Neural progenitor cell (in vitro differentiated cells): ENCODE results near the gene VANGL2. TPM values are rescaled to one million over a fixed set of nuclear protein-coding genes. Genes with fewer than 3 reads are reported as not detected.

Experiments
- DNase-seq: peaks from one replicate; pipeline ENCODE4 v3.0.0-alpha.2; 2016; ENCODE audit warnings: low spot score
- H2AFZ ChIP-seq: fragments of 200-600 bp; sonication (generic); replicated peaks from 2 replicates; pipeline ENCODE4 v1.6.1; 2016; ENCODE audit warnings: antibody characterized with exemption
- H3F3A ChIP-seq: fragments of 200-600 bp; sonication (generic); 2 replicates; pipeline ENCODE4 v1.6.1; 2016; ENCODE audit warnings: antibody characterized with exemption, low read depth
- H3K27ac ChIP-seq: fragments of 200-600 bp; sonication (generic); 2 replicates; pipeline ENCODE4 v1.5.1; 2016; ENCODE audit warnings: mild to moderate bottlenecking
- H3K27me3 ChIP-seq: fragments of 200-600 bp; sonication (generic); 2 replicates; pipeline ENCODE4 v1.6.1; 2016; ENCODE audit warnings: mild to moderate bottlenecking, moderate library complexity
- H3K36me3 ChIP-seq: fragments of 200-600 bp; sonication (generic); 2 replicates; pipeline ENCODE4 v1.5.1; 2016
- H3K4me1 ChIP-seq: fragments of 200-600 bp; sonication (generic); 2 replicates; pipeline ENCODE4 v1.6.1; 2016; ENCODE audit warnings: mixed run types
- H3K4me2 ChIP-seq: fragments of 200-600 bp; sonication (generic); 2 replicates; pipeline ENCODE4 v1.6.1; 2016
- H3K4me3 ChIP-seq: fragments of 200-600 bp; sonication (generic); 2 replicates; pipeline ENCODE4 v1.5.1; 2016
- H3K79me2 ChIP-seq: fragments of 200-600 bp; sonication (generic); 2 replicates; pipeline ENCODE4 v1.6.1; 2016; ENCODE audit warnings: low read depth
- H3K9ac ChIP-seq: fragments of 200-600 bp; sonication (generic); 2 replicates; pipeline ENCODE4 v1.6.1; 2016
- H3K9me3 ChIP-seq: fragments of 200-600 bp; sonication (generic); 2 replicates; pipeline ENCODE4 v1.5.1; 2016; ENCODE audit warnings: low read depth
- H4K20me1 ChIP-seq: fragments of 200-600 bp; sonication (generic); 2 replicates; pipeline ENCODE4 v1.6.1; 2016; ENCODE audit warnings: low read depth
- H3K27ac Mint-ChIP-seq: 3 replicates; pipeline ENCODE4 v1.8.0; 2021; ENCODE audit warnings: mixed read lengths
- H3K27me3 Mint-ChIP-seq: 2 replicates; pipeline ENCODE4 v1.8.0; 2022; ENCODE audit warnings: low read depth, mild to moderate bottlenecking, inconsistent platforms, moderate library complexity, mixed read lengths; ENCODE audit not compliant: insufficient read depth
- H3K36me3 Mint-ChIP-seq: 3 replicates; pipeline ENCODE4 v1.8.0; 2021; ENCODE audit warnings: mixed read lengths
- H3K4me1 Mint-ChIP-seq: 3 replicates; pipeline ENCODE4 v1.8.0; 2021; ENCODE audit warnings: mixed read lengths
- H3K4me3 Mint-ChIP-seq: 3 replicates; pipeline ENCODE4 v1.8.0; 2021; ENCODE audit warnings: mild to moderate bottlenecking, moderate library complexity, mixed read lengths
- H3K9me3 Mint-ChIP-seq: 3 replicates; pipeline ENCODE4 v1.8.0; 2020; ENCODE audit warnings: mixed read lengths
- CTCF ChIP-seq: fragments of 200-600 bp; sonication (generic); IDR thresholded peaks from 2 replicates; pipeline ENCODE4 v1.5.1; 2017; ENCODE audit warnings: antibody characterized with exemption, mild to moderate bottlenecking
- EZH2 ChIP-seq: fragments of 200-600 bp; sonication (generic); IDR thresholded peaks from 2 replicates; pipeline ENCODE4 v1.6.1; 2017; ENCODE audit warnings: antibody characterized with exemption, mild to moderate bottlenecking, moderate library complexity
- EZH2phosphoT487 ChIP-seq: fragments of 200-600 bp; sonication (generic); IDR thresholded peaks from 2 replicates; pipeline ENCODE4 v1.6.1; 2017; ENCODE audit warnings: antibody characterized with exemption
- total RNA-seq: library from RNA; depleted of rRNA; stranded (reverse); fragments of >200 nt; gene quantifications from 2 replicates; pipeline ENCODE4 v1.2.3, GENCODE V29; 2015; ENCODE audit warnings: low replicate concordance

Gene VANGL2
- total RNA-seq, 1 donor from 2014 or later: 23.0 TPM

GRCh38 chr1:160414881-160415280 is 14.5 kb downstream of the VANGL2 start:
- Histone ChIP-seq H2AFZ (no peak overlapping the region), H3K79me2 (peaks cover 63% of the 10 kb centered on the region), H3F3A (peaks cover 23% of the 10 kb centered on the region), H3K4me1 (peaks cover 45% of the 10 kb centered on the region), H3K9ac (no peak overlapping the region), H3K27me3 (no peaks in the 10 kb centered on the region), H3K36me3 (no peaks in the 10 kb centered on the region), H3K4me2 (no peak overlapping the region), H3K4me3 (no peak overlapping the region), H3K9me3 (no peaks in the 10 kb centered on the region), H4K20me1 (peaks cover 65% of the 10 kb centered on the region), H3K27ac (no peak overlapping the region)
- Mint-ChIP-seq H3K9me3 (no peaks in the 10 kb centered on the region), H3K36me3 (peaks cover 34% of the 10 kb centered on the region), H3K4me1 (peaks cover 48% of the 10 kb centered on the region), H3K4me3 (peak overlapping the region; percentile 14), H3K27me3 (peaks cover 7% of the 10 kb centered on the region), H3K27ac (no peak overlapping the region)
- DNase-seq: no peak
- TF ChIP-seq EZH2 (no peak), CTCF (no peak), EZH2phosphoT487 (no peak)

- peaks cover 68% of the 10 kb centered on the region for H4K20me1 ChIP-seq
- no peak overlapping the region for H3K27ac ChIP-seq
Measured at GRCh38 chr1:160415696-160416290, 15.4 kb downstream of the VANGL2 start.

GRCh38 chr1:160416369-160416768 is 16.0 kb downstream of the VANGL2 start:
- Histone ChIP-seq H3K4me1 (peaks cover 33% of the 10 kb centered on the region), H3K79me2 (peaks cover 51% of the 10 kb centered on the region), H3K36me3 (no peaks in the 10 kb centered on the region), H3F3A (peaks cover 8% of the 10 kb centered on the region), H3K27me3 (no peaks in the 10 kb centered on the region), H3K4me3 (no peak overlapping the region), H2AFZ (no peak overlapping the region), H3K27ac (no peak overlapping the region), H3K9me3 (no peaks in the 10 kb centered on the region), H3K9ac (no peak overlapping the region), H4K20me1 (peaks cover 66% of the 10 kb centered on the region), H3K4me2 (no peak overlapping the region)
- H3K27ac Mint-ChIP-seq: peak overlapping the region; percentile 54
- H3K27me3 Mint-ChIP-seq: peaks cover 4% of the 10 kb centered on the region
- H3K4me1 Mint-ChIP-seq: peaks cover 35% of the 10 kb centered on the region
- H3K4me3 Mint-ChIP-seq: no peak overlapping the region
- H3K36me3 Mint-ChIP-seq: peaks cover 46% of the 10 kb centered on the region
- TF ChIP-seq EZH2phosphoT487 (no peak), CTCF (peak; percentile 55)
- H3K9me3 Mint-ChIP-seq: no peaks in the 10 kb centered on the region
- DNase-seq: peak; percentile 63

More at GRCh38 chr1:160415696-160416290, 15.4 kb downstream of the VANGL2 start:
- Histone ChIP-seq H3F3A (peaks cover 14% of the 10 kb centered on the region), H3K9ac (no peak overlapping the region), H3K4me1 (peaks cover 38% of the 10 kb centered on the region), H3K36me3 (no peaks in the 10 kb centered on the region), H3K79me2 (peaks cover 57% of the 10 kb centered on the region), H3K4me2 (no peak overlapping the region), H3K4me3 (no peak overlapping the region), H3K9me3 (no peaks in the 10 kb centered on the region), H2AFZ (no peak overlapping the region), H3K27me3 (no peaks in the 10 kb centered on the region)
- Mint-ChIP-seq H3K27me3 (peaks cover 7% of the 10 kb centered on the region), H3K4me3 (no peak overlapping the region), H3K9me3 (no peaks in the 10 kb centered on the region), H3K4me1 (peaks cover 41% of the 10 kb centered on the region), H3K36me3 (peaks cover 40% of the 10 kb centered on the region), H3K27ac (peak overlapping the region; percentile 22)
- TF ChIP-seq CTCF (no peak), EZH2 (no peak), EZH2phosphoT487 (no peak)
- no peak for DNase-seq
